GM18951 (cell line): ENCODE measurements around the gene PDE6G.

ENCODE experiments used
- POLR2A ChIP-seq: IDR thresholded peaks from 4 replicates; pipeline ENCODE4 v1.6.1; 2011; ENCODE audit warnings: mild to moderate bottlenecking; ENCODE audit not compliant: insufficient read length, insufficient read depth; ENCODE audit errors: extremely low read depth
- in situ Hi-C: fragments of 300-500 bp; cut with MboI; formaldehyde crosslinking; loops from one replicate; pipeline ENCODE4 v1.12.0; 2022; ENCODE audit warnings: low sequenced_read_pairs, mixed read lengths, inconsistent platforms; ENCODE audit not compliant: unreplicated experiment

The PDE6G gene

DNA sequence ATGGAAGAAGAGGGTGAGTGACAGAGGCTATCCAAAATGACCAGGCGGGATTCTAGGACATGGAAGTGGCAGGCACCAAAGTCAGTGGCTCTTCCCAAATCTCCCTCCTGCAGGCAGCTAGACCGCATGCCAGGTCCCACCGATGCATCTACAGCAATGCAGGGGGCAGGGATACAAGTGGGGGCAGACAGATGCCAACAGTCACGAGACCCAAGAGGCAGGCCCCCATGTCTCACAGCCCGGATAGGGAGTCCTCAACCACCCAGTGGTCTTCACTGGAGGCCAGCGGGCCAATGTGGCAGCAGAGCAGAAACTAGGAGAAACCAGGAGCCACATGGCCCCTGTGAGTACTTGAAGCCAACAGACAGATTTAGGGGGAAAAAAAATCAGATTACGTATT is 39.5 kb downstream of the PDE6G start:
- no peak for TF ChIP-seq POLR2A
- in situ Hi-C loops = no loop called here

GRCh38 chr17:81615401-81615930 is 40.9 kb downstream of the PDE6G start:
- in situ Hi-C loops = no loop called here
- no peak for TF ChIP-seq POLR2A

- in situ Hi-C loops = no loop called here
- TF ChIP-seq POLR2A = no peak
These were observed 44.0 kb downstream of the PDE6G start for GRCh38 chr17:81612172-81612970.

DNA sequence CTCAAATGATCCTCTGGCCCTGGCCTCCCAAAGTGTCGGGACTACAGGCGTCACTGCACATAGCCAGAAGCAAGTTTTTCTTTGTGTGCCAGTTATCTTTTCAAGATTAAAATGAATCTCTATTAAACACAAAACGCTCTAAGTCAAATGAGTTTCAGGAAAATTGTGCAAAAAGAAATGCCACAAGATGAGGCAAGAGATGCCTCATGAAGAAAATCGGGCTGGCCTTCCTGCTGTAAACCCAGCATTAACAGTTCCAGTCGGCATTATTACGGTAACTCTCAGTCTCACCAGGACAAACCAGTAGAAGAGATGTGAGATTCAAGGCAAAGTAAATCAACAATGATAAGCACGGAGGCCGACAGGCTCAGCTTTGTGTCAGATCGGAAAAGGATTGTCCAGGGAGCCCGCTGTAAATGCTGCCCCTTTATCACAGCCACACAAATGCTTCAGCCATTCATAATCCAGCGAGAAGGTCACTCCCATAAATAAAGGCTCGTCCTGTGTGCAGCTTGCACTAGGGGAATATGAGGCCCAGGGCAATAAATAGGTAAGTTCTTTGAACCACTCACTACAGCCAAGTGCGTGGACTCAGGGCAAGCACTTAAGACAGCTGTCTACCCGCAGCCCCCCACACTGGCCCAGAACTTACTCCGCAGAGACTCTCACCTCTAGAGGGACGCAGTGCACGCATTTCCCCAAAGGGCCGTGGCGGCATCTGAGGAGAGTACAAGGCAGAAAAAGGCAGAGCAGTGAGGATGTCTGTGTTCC is 46.6 kb downstream of the PDE6G start:
- in situ Hi-C loops = no loop called here
- TF ChIP-seq POLR2A = no peak

GRCh38 chr17:81608605-81609004 is 47.7 kb downstream of the PDE6G start:
- TF ChIP-seq POLR2A = no peak
- in situ Hi-C loops = no loop called here

DNA sequence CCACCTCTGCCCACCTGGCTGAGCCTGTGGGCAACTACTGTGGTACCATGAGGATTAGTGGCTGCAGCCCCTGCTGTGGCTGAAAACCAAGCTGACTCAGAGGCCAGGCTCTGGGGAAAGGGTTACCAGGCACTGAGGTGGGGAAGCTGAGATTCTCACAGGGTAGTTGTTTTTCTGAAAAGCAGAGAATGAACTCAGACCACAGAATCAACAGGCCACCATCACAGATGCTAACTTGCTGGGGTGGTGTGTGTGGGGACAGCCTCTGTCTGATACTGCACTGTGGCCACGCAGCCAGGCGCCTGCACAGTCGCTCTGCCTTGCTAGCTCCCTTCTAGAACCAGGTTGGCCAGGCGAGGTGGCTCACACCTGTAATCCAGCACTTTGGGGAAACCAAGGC is 48.3 kb downstream of the PDE6G start:
- in situ Hi-C loops = no loop called here
- TF ChIP-seq POLR2A = no peak

DNA sequence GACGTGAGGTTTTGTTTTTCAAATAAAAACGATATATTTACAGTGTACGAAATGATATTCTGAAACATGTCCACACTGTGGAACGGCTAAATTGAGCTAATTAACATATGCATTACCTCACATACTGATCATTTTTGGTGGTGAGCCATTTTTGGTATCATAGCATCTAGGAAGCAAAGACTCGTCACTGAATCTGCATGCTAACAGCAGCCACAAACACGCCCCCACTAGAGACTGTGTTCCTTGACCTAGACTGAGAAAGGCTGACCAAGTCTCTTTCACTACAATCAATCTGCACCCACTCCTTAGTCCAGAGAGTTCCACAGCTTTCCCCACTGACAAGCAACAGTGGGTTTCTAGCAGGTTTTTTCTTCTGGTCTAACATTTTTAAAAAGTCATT is 48.9 kb downstream of the PDE6G start:
- in situ Hi-C loops = no loop called here

GRCh38 chr17:81603846-81604610 is 52.3 kb downstream of the PDE6G start:
- in situ Hi-C loops = no loop called here
- TF ChIP-seq POLR2A = no peak

More for the DNA sequence above, 48.9 kb downstream of the PDE6G start:
- no peak for TF ChIP-seq POLR2A

DNA sequence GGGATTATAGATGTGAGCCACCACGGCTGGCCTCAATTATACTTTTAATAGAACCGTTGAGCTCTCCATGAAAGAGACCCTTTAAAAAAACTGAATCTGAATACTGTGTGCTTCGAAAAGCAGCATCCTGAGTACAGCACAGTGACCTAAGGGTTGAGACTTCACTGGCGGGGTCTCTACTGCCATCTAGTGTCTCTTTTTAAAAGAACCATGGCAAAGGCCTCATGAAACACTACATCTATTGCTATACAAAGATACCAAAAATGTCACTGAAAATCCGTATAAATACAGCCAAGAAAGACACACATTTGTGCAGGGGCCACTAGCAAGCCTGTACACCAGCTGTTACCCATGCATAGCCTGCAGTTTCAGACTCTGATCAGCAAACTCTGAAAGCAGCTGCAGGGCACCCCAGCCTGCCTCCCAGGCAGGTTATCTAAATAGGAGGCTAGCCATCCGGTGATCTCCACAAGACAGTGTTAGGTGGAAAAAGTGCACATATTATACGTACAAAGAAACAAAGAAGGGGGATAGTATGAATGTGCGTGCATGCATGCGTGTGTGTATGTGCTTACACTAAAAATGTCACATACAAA is 54.7 kb downstream of the PDE6G start:
- in situ Hi-C loops = no loop called here

More for the DNA sequence above, 54.7 kb downstream of the PDE6G start:
- no peak for TF ChIP-seq POLR2A
